H9 (cell line): ENCODE data around the gene GPR156. TPM values are rescaled to one million over a fixed set of nuclear protein-coding genes. Genes with fewer than 3 reads are reported as not detected.

Experiments used
- DNase-seq: peaks from one replicate; pipeline ENCODE4 v3.0.0-alpha.2; 2017
- H2AFZ ChIP-seq: one replicate; pipeline ENCODE4 v1.6.1; 2013; ENCODE audit warnings: mild to moderate bottlenecking, low read length, control low read depth, moderate library complexity
- H2AK5ac ChIP-seq: 2 replicates; pipeline ENCODE4 v1.6.1; 2013; ENCODE audit warnings: low read length, control low read depth, mixed read lengths; ENCODE audit not compliant: insufficient read length
- H2BK120ac ChIP-seq: one replicate; pipeline ENCODE4 v1.6.1; 2013; ENCODE audit warnings: low read depth, mild to moderate bottlenecking, low read length, control low read depth, inconsistent platforms; ENCODE audit not compliant: poor library complexity, severe bottlenecking
- H2BK12ac ChIP-seq: 2 replicates; pipeline ENCODE4 v1.6.1; 2013; ENCODE audit warnings: low read length, control low read depth, mixed read lengths, low read depth; ENCODE audit not compliant: insufficient read length
- H2BK15ac ChIP-seq: 2 replicates; pipeline ENCODE4 v1.6.1; 2013; ENCODE audit warnings: low read depth, low read length, control low read depth
- H2BK20ac ChIP-seq: one replicate; pipeline ENCODE4 v1.6.1; 2013; ENCODE audit warnings: low read depth, mild to moderate bottlenecking, low read length, control low read depth, inconsistent platforms; ENCODE audit not compliant: poor library complexity, severe bottlenecking
- H2BK5ac ChIP-seq: 2 replicates; pipeline ENCODE4 v1.6.1; 2013; ENCODE audit warnings: low read length, control low read depth, mixed read lengths; ENCODE audit not compliant: insufficient read length
- H3K14ac ChIP-seq: 2 replicates; pipeline ENCODE4 v1.6.1; 2013; ENCODE audit warnings: low read length, control low read depth; ENCODE audit not compliant: insufficient read depth
- H3K18ac ChIP-seq: 2 replicates; pipeline ENCODE4 v1.6.1; 2013; ENCODE audit warnings: low read depth, mild to moderate bottlenecking, mixed read lengths, low read length, control low read depth; ENCODE audit not compliant: insufficient read length
- H3K23ac ChIP-seq: 2 replicates; pipeline ENCODE4 v1.6.1; 2013; ENCODE audit warnings: low read length, control low read depth, mixed read lengths, low read depth; ENCODE audit not compliant: insufficient read length
- H3K23me2 ChIP-seq: 2 replicates; pipeline ENCODE4 v1.6.1; 2013; ENCODE audit warnings: low read depth, mild to moderate bottlenecking, mixed read lengths, low read length, control low read depth; ENCODE audit not compliant: insufficient read length, poor library complexity, severe bottlenecking
- H3K27ac ChIP-seq: 2 replicates; pipeline ENCODE4 v1.5.1; 2013; ENCODE audit warnings: low read length, control low read depth, mixed read lengths, low read depth; ENCODE audit not compliant: insufficient read length
- H3K27me3 ChIP-seq: 2 replicates; pipeline ENCODE4 v1.6.1; 2013; ENCODE audit warnings: low read length, control low read depth, inconsistent platforms; ENCODE audit not compliant: insufficient read depth
- H3K4ac ChIP-seq: 2 replicates; pipeline ENCODE4 v1.6.1; 2013; ENCODE audit warnings: low read depth, mild to moderate bottlenecking, control low read depth, inconsistent platforms, low read length, moderate library complexity
- H3K4me1 ChIP-seq: 2 replicates; pipeline ENCODE4 v1.6.1; 2013; ENCODE audit warnings: low read length, control low read depth, inconsistent platforms; ENCODE audit not compliant: insufficient read depth
- H3K4me2 ChIP-seq: 2 replicates; pipeline ENCODE4 v1.6.1; 2013; ENCODE audit warnings: low read length, control low read depth, mixed read lengths; ENCODE audit not compliant: insufficient read length, insufficient read depth
- H3K56ac ChIP-seq: 2 replicates; pipeline ENCODE4 v1.6.1; 2013; ENCODE audit warnings: low read depth, mild to moderate bottlenecking, mixed read lengths, low read length, control low read depth; ENCODE audit not compliant: insufficient read length
- H3K79me1 ChIP-seq: 2 replicates; pipeline ENCODE4 v1.6.1; 2013; ENCODE audit warnings: low read depth, mild to moderate bottlenecking, moderate library complexity, low read length, control low read depth, inconsistent platforms; ENCODE audit not compliant: insufficient read depth, poor library complexity, severe bottlenecking
- H3K79me2 ChIP-seq: 2 replicates; pipeline ENCODE4 v1.6.1; 2013; ENCODE audit warnings: low read length, control low read depth, inconsistent platforms; ENCODE audit not compliant: insufficient read depth
- H3K9ac ChIP-seq: 2 replicates; pipeline ENCODE4 v1.6.1; 2013; ENCODE audit warnings: low read length, control low read depth, mixed read lengths; ENCODE audit not compliant: insufficient read length; ENCODE audit errors: extremely low read depth
- H3K9me3 ChIP-seq: one replicate; pipeline ENCODE4 v1.6.1; 2013; ENCODE audit warnings: low read depth, low read length, inconsistent platforms; ENCODE audit not compliant: control insufficient read depth
- H3T11ph ChIP-seq: one replicate; pipeline ENCODE4 v1.6.1; 2013; ENCODE audit warnings: mild to moderate bottlenecking, low read length, control low read depth, inconsistent platforms
- H4K20me1 ChIP-seq: one replicate; pipeline ENCODE4 v1.6.1; 2013; ENCODE audit not compliant: control insufficient read depth, insufficient read length, insufficient read depth
- H4K5ac ChIP-seq: 2 replicates; pipeline ENCODE4 v1.6.1; 2013; ENCODE audit warnings: low read depth, mild to moderate bottlenecking, mixed read lengths, low read length, control low read depth; ENCODE audit not compliant: insufficient read length
- H4K8ac ChIP-seq: replicated peaks from 2 replicates; pipeline ENCODE4 v1.6.1; 2013; ENCODE audit warnings: low read length, control low read depth, mixed read lengths, low read depth; ENCODE audit not compliant: insufficient read length
- H4K91ac ChIP-seq: 2 replicates; pipeline ENCODE4 v1.6.1; 2013; ENCODE audit warnings: low read depth, mild to moderate bottlenecking, moderate library complexity, mixed read lengths, low read length, control low read depth; ENCODE audit not compliant: insufficient read length
- H3K27ac Mint-ChIP-seq, 3 experiments: 2 replicates in 2 of 3; 3 replicates in 1 of 3; pipeline ENCODE4 v1.8.0; 2020 to 2021; ENCODE audit warnings: mixed read lengths in 3 of 3, mild to moderate bottlenecking in 1 of 3, moderate library complexity in 1 of 3
- H3K27me3 Mint-ChIP-seq: 2 replicates; pipeline ENCODE4 v1.8.0; 2021; ENCODE audit warnings: low read depth, mild to moderate bottlenecking, moderate library complexity, mixed read lengths
- H3K36me3 Mint-ChIP-seq, 3 experiments: 2 replicates in 2 of 3; 3 replicates in 1 of 3; pipeline ENCODE4 v1.8.0; 2020 to 2021; ENCODE audit warnings: low read depth in 3 of 3, mixed read lengths in 3 of 3; ENCODE audit not compliant: insufficient read depth in 1 of 3
- H3K4me1 Mint-ChIP-seq, 2 experiments: 2 replicates each; pipeline ENCODE4 v1.8.0; 2020; ENCODE audit warnings: mixed read lengths in 2 of 2
- H3K4me3 Mint-ChIP-seq, 2 experiments: 2 replicates in 1 of 2; 3 replicates in 1 of 2; pipeline ENCODE4 v1.8.0; 2020 to 2021; ENCODE audit warnings: mild to moderate bottlenecking in 2 of 2, mixed read lengths in 2 of 2, moderate library complexity in 1 of 2
- H3K9me3 Mint-ChIP-seq, 2 experiments: 2 replicates in 1 of 2; 3 replicates in 1 of 2; pipeline ENCODE4 v1.8.0; 2020; ENCODE audit warnings: mild to moderate bottlenecking in 2 of 2, mixed read lengths in 2 of 2, moderate library complexity in 1 of 2
- CTCF ChIP-seq: fragments of 200-600 bp; sonication (generic); conservative IDR thresholded peaks from 3 replicates; pipeline ENCODE4 v1.8.0; 2021; ENCODE audit warnings: antibody characterized with exemption, mild to moderate bottlenecking
- WGBS: extraction: QIAGEN DNeasy Blood & Tissue Kit; methylation state at CpG from one replicate; pipeline ENCODE4 v1.1.7; 2013; ENCODE audit warnings: missing lambda C conversion rate, low lambda C conversion rate, mixed read lengths; ENCODE audit not compliant: insufficient read length; ENCODE audit errors: extremely low coverage; 5-methylcytosine and 5-hydroxymethylcytosine counted together
- total RNA-seq: library from RNA; stranded (reverse); gene quantifications from 2 replicates; pipeline ENCODE4 v1.2.1, GENCODE V29; 2021

Gene GPR156
- total RNA-seq, 1 experiment from 2014 or later: 1.8 TPM

DNA sequence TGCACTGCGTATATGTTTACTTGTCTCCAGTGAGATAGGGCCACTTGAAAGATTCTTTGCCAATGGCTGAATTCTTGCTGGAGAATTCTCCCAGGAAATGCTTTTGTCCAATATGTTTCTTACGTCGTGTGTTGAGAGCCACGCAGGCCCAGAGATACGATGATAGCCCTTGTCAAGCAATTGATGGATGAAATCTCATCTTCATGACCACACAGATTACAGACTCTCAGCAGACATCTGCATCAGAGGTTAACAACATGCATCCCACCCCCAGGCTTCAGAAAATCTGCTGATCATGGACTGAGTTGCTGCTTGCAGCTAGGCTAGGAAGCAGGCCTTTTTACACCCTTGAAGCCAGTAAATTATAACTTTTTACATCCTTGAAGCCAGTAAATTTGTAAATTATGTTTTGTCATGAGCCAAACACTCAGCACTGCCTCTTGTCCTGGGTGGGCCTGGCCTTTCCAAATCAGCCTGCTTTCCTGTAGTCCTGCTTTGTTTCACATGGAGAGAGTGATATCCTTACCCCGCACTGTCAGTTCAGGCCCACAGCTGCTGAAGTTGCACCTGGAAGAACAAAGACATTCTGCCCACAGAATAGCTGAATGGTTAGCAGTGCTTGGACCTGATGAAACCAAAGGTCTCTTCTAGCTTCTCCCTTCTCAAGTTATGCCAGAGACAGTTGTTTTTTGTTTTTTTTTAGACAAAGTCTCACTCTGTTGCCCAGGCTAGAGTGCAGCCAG, 84.4 kb downstream of the GPR156 start:
- no peak overlapping the region for H3K14ac ChIP-seq
- H2BK20ac ChIP-seq: no peak overlapping the region
- H3K4me3 Mint-ChIP-seq: no peak overlapping the region
- H3K27ac Mint-ChIP-seq: no peak overlapping the region; a peak in 2 of 7 replicates
- peaks cover 2 to 5% of the 10 kb centered on the region in 2 experiments; a peak in 3 of 4 replicates for H3K4me1 Mint-ChIP-seq
- H3K4me2 ChIP-seq: no peak overlapping the region
- no peak overlapping the region for H3K56ac ChIP-seq
- no peak overlapping the region for H2AK5ac ChIP-seq
- no peaks in the 10 kb centered on the region for H3K9me3 Mint-ChIP-seq
- H3K4me1 ChIP-seq: no peaks in the 10 kb centered on the region; the same call in 1 of the 2 replicates
- H3K27ac ChIP-seq: no peak overlapping the region
- H3K27me3 Mint-ChIP-seq: no peaks in the 10 kb centered on the region
- no peaks in the 10 kb centered on the region for H3K9me3 ChIP-seq
- DNase-seq: no peak
- no peak for TF ChIP-seq CTCF
- no peak overlapping the region for H2BK12ac ChIP-seq
- no peak overlapping the region for H2AFZ ChIP-seq
- H3K79me2 ChIP-seq: no peaks in the 10 kb centered on the region
- no peaks in the 10 kb centered on the region for H3K79me1 ChIP-seq
- no peak overlapping the region for H3T11ph ChIP-seq
- no peaks in the 10 kb centered on the region for H4K20me1 ChIP-seq
- H3K23ac ChIP-seq: no peak overlapping the region
- no peaks in the 10 kb centered on the region for H3K23me2 ChIP-seq
- no peaks in the 10 kb centered on the region for H3K27me3 ChIP-seq
- H2BK5ac ChIP-seq: no peak overlapping the region
- no peak overlapping the region for H2BK15ac ChIP-seq
- H3K18ac ChIP-seq: no peak overlapping the region
- no CpG with 5 or more reads among the region's 6 CpGs for WGBS
- H3K4ac ChIP-seq: no peak overlapping the region
- H3K36me3 Mint-ChIP-seq: no peaks in the 10 kb centered on the region
- H4K8ac ChIP-seq: no peak overlapping the region
- H3K9ac ChIP-seq: no peak overlapping the region
- H2BK120ac ChIP-seq: no peak overlapping the region
- no peak overlapping the region for H4K91ac ChIP-seq
- no peak overlapping the region for H4K5ac ChIP-seq
